ENCODE data around the gene ACOT11. TPM values are rescaled to one million over a fixed set of nuclear protein-coding genes. Genes with fewer than 3 reads are reported as not detected.

The ACOT11 gene
- total RNA-seq = 3.4 and 4.9 TPM in 2 replicates

DNA sequence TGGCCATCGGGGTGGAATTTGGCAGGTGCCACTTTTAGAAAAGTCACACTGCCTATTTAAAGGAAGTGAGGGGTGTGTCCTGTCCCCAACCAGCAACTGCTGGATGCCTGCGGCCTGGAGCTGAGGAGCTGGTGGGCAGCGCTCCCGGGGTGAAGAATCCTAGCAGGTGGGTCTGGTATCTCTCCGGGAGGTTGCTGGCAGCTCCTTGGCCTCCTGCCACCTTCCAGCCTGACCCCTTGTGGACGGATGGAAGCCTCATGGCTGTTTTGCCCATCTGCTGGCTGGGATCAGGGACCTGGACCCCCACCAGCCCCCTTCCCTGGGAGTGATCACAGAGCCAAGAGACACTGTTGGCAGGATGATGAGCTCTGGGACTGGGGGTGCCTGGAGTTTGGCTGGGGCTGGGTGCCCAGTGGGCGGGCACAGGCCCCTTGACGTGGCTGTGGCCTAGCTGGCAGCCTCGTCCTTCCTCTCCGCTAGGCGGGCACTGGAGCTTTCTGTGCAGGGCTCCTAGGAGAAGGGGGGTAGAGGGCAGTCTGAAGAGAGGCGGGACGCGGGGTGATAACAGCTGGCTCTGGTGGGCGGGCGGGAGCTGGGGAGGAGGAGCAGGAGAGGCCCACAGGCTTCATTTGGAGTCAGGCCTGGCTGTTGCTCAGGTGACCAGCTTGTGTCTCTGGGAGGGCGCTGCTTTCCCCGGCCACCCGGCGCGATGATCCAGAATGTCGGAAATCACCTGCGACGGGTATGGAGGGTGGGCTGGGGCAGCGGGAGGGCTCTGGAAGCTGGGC lies at the start of gene ACOT11:
ACOT11 (plus strand) TSS at position 628 of the 788 bp plus-strand sequence; CDS start at position 710, 82 bp downstream.

DNA sequence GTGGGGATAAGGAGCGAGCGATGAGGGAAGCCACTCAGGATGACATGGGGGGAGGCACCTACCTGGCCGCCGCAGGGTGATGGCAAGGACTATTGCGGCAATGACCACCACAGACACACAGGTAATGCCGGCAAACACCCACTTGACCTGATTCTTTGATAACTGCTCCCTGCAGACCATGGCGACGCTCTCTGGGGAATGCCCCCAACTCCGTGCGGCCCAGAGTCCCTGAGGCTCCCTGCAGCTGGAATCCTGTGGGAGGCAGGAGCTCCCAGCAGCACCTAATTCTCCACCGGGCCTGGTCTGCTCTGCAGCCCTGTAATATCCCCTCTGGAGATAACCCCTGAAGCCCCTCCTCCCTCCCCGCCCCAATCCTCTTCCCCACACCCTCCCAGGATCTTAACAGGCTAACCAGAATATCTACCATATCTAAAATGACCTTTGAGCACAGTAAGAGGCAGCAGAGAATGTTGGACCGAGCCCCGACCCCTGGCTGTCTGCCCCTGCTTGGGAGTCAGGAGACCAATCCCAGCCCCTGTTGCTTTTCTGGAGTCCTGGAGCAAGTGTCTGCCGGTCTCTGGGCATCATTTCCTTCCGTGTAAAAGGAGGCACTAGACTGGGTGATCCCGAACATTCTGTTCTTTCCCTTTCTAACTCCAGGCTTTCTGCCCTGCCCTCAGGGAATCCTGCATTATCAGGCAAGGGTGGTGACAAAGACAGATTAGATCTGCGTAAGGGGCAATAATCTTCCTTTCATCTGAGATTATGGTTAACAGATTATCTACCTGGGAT lies 75.4 kb downstream of the ACOT11 start, which contains the start of gene FAM151A:
FAM151A (minus strand) TSS at position 310 of the 792 bp plus-strand sequence; CDS start at position 180, 130 bp downstream.

DNA sequence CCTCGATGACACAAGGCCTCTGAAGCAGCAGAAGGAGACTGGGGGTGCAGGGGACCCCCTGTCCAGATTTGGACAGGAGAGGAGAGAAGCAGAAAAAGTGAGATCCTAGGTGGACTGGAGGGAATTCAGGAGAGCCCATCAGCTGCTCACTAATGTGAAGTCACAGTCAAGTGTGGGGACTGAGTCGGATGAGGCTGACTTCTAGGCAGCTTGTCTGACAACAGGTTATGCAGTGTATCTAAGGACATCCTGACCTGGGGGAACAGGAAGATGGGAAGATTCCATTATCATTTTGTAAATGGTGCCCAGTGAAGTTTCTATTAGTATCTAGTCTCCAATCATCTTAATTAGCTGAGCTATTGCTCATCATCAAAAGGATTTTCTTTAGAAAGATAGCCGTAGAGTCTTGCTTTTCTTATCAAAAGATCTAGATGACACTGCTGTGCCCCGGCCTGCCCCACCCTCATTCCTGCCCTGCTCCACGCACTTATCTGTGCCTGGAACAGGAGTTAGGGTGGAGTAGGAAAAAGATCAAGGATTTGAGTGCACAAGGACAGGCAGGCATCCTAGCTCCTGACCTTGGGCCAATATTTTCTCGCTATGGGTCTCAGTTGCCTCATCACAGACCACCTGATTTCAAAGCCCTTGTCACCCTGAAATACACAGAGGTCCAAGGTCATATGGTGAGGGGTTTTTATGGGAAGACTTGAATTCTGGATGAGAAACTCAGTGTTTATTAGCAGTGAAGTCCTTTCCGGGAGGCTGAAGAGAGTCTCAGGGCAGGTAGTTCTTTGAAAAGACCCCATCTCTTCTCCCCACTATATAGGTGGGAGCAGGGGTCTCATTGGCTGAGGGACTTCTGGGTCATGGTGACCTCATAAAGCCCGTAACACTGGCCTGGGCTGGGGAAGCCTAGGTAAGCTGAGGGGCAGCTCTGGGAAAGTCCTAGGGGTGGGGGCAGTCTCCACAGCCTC lies 93.1 kb downstream of the ACOT11 start, which contains the start of gene MROH7:
MROH7 (plus strand) TSS at position 924 of the 974 bp plus-strand sequence. CDS start 11,141 bp downstream, outside the sequence.

Other genes starting within 250 kb of the ACOT11 start
- 2.4 and 2.6 TPM in 2 replicates for gene SSBP3, start 141.8 kb upstream of the ACOT11 start, total RNA-seq
- not detected in 2 replicates for gene FAM151A, start 75.3 kb downstream of the ACOT11 start, total RNA-seq
- 0.24 TPM in 1 of 2 replicates, not detected in the other for gene MROH7, start 93.6 kb downstream of the ACOT11 start, total RNA-seq
- gene TTC4, start 167.6 kb downstream of the ACOT11 start, total RNA-seq = 26.4 and 27.2 TPM in 2 replicates
- 6.3 and 7.9 TPM in 2 replicates for gene PARS2, start 216.3 kb downstream of the ACOT11 start, total RNA-seq